ENCODE results near the gene CAMTA1.

DNA sequence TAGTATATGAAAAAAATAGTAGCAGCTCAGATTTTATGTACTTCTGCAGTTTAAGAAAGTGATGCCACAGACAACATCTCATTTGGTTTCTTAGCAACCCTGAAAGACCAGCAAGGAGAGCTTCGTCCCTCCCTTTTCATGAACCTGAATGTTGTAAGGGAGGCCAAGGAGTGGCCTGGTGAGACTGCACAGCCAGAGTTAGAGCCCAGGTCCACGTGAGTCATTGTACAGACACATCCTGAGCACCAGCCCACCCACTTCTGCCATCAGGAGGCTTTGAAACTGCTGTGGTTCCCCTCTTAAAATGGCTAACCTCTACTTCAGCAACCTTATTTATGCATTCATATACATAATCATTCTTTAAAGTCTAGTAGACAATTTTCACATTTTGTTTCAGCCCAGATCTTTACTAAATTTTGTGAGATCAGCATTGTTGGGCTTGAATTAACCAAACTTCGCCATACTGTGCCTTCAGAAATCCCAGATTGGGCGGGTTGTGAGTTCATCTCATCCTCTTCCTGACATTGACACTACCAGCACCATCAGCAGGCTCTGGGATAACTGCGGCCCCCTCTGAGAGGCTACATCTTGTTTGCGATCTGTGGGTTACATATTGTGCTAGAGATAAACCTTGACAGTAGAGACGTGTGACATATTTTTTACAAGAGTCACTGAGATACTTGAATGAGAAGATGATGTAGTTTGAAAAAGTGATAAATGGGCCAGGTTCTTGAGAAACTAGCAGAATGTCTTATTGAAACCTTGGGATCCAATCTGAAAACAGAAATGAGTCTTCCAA lies 106.7 kb downstream of the CAMTA1 start:
- TF ChIP-seq FOXA1 (IDR thresholded peaks at IDR 0.05) (no peak), FOXM1 (IDR thresholded peaks at IDR 0.05; ENCODE audit: borderline replicate concordance) (no peak), FOXK2 (IDR thresholded peaks at IDR 0.05) (no peak), TARDBP (IDR thresholded peaks at IDR 0.05) (no peak), SUZ12 (IDR thresholded peaks at IDR 0.05) (no peak), SP1 (IDR thresholded peaks at IDR 0.05) (no peak), L3MBTL2 (conservative IDR thresholded peaks at IDR 0.05) (no peak), HDGF (IDR thresholded peaks at IDR 0.05; ENCODE audit: borderline replicate concordance) (no peak), ELF4 (IDR thresholded peaks at IDR 0.05) (no peak), NFRKB (IDR thresholded peaks at IDR 0.05) (no peak), BHLHE40 (IDR thresholded peaks at IDR 0.05; ENCODE audit: borderline replicate concordance) (no peak), ZNF384 (IDR thresholded peaks at IDR 0.05) (no peak), LEF1 (IDR thresholded peaks at IDR 0.05; ENCODE audit: borderline replicate concordance) (no peak)
